ENCODE measurements around the gene CYBRD1. TPM values are rescaled to one million over a fixed set of nuclear protein-coding genes. Genes with fewer than 3 reads are reported as not detected.
A peak's percentile ranks its signal among the peaks of the same experiment; 100 is the strongest.

Gene CYBRD1
- total RNA-seq (100 to 1,000 TPM in 1 of 2 donors, 10 to 100 TPM in 1; 66.1 to 488 TPM), polyA plus RNA-seq (10 to 100 TPM; 25.2 to 76.7 TPM)
- long read RNA-seq, donor 1, full-length matches to known transcripts: 43 of 43 reads
- long read RNA-seq, donor 1, partial matches to known transcripts: 0 of 43 reads
- long read RNA-seq, donor 1, other reads (novel, unspliced or antisense): 0 of 43 reads
- long read RNA-seq, donor 2, full-length matches to known transcripts: 8 of 8 reads
- long read RNA-seq, donor 2, partial matches to known transcripts: 0 of 8 reads
- long read RNA-seq, donor 2, other reads (novel, unspliced or antisense): 0 of 8 reads
- long read RNA-seq, donor 3, full-length matches to known transcripts: 25 of 25 reads
- long read RNA-seq, donor 3, partial matches to known transcripts: 0 of 25 reads
- long read RNA-seq, donor 3, other reads (novel, unspliced or antisense): 0 of 25 reads
- long read RNA-seq, donor 4, full-length matches to known transcripts: 6 of 6 reads
- long read RNA-seq, donor 4, partial matches to known transcripts: 0 of 6 reads
- long read RNA-seq, donor 4, other reads (novel, unspliced or antisense): 0 of 6 reads
- long read RNA-seq, donor 5, full-length matches to known transcripts: 31 of 31 reads
- long read RNA-seq, donor 5, partial matches to known transcripts: 0 of 31 reads
- long read RNA-seq, donor 5, other reads (novel, unspliced or antisense): 0 of 31 reads

DNA sequence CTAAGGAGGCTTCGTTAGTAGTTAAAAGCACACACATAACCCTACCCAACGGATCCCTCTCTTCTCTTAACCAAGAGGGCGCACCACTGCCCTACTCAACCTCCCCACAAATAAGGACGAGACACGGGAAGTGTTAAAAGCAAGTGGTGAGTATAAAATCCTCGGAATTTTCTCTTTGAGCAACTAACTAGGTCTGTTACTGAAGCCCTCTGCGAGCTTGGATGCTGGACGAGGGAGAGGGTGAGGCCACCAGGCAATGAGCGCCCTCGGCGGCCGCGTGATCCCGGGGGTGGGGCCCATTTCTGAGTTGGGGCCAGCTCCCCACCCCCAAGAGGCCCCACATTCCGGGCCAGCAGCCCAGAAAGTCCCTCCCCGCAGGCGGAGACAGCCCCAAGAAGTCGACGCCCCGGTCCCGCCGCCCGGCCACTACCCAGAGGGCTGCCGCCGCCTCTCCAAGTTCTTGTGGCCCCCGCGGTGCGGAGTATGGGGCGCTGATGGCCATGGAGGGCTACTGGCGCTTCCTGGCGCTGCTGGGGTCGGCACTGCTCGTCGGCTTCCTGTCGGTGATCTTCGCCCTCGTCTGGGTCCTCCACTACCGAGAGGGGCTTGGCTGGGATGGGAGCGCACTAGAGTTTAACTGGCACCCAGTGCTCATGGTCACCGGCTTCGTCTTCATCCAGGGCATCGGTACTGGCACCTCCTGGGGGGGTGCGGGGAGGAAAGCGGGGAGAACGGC, at the start of gene CYBRD1:
CYBRD1 (plus strand) TSS at position 423 of the 736 bp plus-strand sequence; CDS start at position 495, 72 bp downstream.
- no peaks in the 10 kb centered on the region for H3K9me3 ChIP-seq (ENCODE audit: control insufficient read depth in 4 of 4, insufficient read depth in 3 of 4, low read length in 3 of 4)
- peak within 1 kb of the TSS; percentile 64 to 91 for H3K27ac ChIP-seq (ENCODE audit: low read depth in 1 of 2, low read length in 1 of 2)
- ATAC-seq (ENCODE audit: insufficient read depth, low FRiP score) (peak; percentile 74), DNase-seq (peak; percentile 92 to 95 (median 94))
- peak within 1 kb of the TSS; percentile 48 to 91 for H3K9ac ChIP-seq (ENCODE audit: insufficient read depth in 1 of 2, low read length in 2 of 2)
- H3K36me3 ChIP-seq (ENCODE audit: control insufficient read depth in 4 of 4, insufficient read depth in 4 of 4, low read length in 4 of 4): no peaks in the 10 kb centered on the region
- peak within 1 kb of the TSS; percentile 82 for H3K4me3 ChIP-seq
- H3K27me3 ChIP-seq (ENCODE audit: control insufficient read depth in 3 of 3, insufficient read depth in 3 of 3, low read length in 2 of 3): peaks cover 0 to 3% (median 0%) of the 10 kb centered on the region in 3 donors
- WGBS, 2 donors: 0 to 1% methylated on average over 40 to 45 of the region's 45 CpGs
- peaks cover 0 to 14% (median 5%) of the 10 kb centered on the region in 5 donors for H3K4me1 ChIP-seq (ENCODE audit: control insufficient read depth in 5 of 5, insufficient read depth in 5 of 5, low read length in 5 of 5)
- TF ChIP-seq, protein P1, sequence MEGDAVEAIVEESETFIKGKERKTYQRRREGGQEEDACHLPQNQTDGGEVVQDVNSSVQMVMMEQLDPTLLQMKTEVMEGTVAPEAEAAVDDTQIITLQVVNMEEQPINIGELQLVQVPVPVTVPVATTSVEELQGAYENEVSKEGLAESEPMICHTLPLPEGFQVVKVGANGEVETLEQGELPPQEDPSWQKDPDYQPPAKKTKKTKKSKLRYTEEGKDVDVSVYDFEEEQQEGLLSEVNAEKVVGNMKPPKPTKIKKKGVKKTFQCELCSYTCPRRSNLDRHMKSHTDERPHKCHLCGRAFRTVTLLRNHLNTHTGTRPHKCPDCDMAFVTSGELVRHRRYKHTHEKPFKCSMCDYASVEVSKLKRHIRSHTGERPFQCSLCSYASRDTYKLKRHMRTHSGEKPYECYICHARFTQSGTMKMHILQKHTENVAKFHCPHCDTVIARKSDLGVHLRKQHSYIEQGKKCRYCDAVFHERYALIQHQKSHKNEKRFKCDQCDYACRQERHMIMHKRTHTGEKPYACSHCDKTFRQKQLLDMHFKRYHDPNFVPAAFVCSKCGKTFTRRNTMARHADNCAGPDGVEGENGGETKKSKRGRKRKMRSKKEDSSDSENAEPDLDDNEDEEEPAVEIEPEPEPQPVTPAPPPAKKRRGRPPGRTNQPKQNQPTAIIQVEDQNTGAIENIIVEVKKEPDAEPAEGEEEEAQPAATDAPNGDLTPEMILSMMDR (IDR thresholded peaks at IDR 0.05; ENCODE audit: control extremely low read depth, extremely low read depth): no peak

- no peak overlapping the region for H3K9ac ChIP-seq (ENCODE audit: insufficient read depth in 1 of 2, low read length in 2 of 2)
- no peaks in the 10 kb centered on the region for H3K4me1 ChIP-seq (ENCODE audit: control insufficient read depth in 5 of 5, insufficient read depth in 5 of 5, low read length in 5 of 5)
- H3K4me3 ChIP-seq: no peak overlapping the region
- ATAC-seq (ENCODE audit: insufficient read depth, low FRiP score): no peak
- no peak for DNase-seq
- H3K27ac ChIP-seq (ENCODE audit: low read depth in 1 of 2, low read length in 1 of 2): no peak overlapping the region
- H3K36me3 ChIP-seq (ENCODE audit: control insufficient read depth in 4 of 4, insufficient read depth in 4 of 4, low read length in 4 of 4): peaks cover 3 to 18% (median 10%) of the 10 kb centered on the region in 4 donors
- H3K9me3 ChIP-seq (ENCODE audit: control insufficient read depth in 4 of 4, insufficient read depth in 3 of 4, low read length in 3 of 4): no peaks in the 10 kb centered on the region
- H3K27me3 ChIP-seq (ENCODE audit: control insufficient read depth in 3 of 3, insufficient read depth in 3 of 3, low read length in 2 of 3): no peaks in the 10 kb centered on the region
- WGBS, 2 donors: 75 to 81% methylated on average over 1 of the region's 1 CpG
- TF ChIP-seq, protein P1 (IDR thresholded peaks at IDR 0.05; ENCODE audit: control extremely low read depth, extremely low read depth): no peak
These were observed 46.3 kb upstream of the CYBRD1 start for GRCh38 chr2:171475979-171476378.

DNA sequence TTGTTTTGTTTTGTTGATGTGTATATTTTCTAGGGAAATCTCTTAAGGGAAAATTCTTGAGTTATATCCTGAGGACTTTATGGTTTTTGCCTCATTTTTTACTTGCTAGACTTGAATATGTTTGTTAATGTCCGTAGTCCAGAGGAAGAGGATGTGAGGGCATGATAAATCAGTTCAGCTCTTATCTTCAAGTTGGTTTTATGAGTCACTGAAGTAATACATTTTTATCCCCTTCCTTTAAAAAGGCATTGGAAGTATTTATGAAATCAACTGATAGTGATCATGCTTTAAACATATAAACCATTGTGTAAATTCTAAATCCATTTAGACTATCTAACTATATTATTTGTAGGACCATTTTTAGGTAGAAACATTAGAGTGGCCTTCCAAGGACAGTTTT, 43.9 kb upstream of the CYBRD1 start:
- DNase-seq (no peak), ATAC-seq (ENCODE audit: insufficient read depth, low FRiP score) (no peak)
- 75 to 77% methylated on average over 1 of the region's 1 CpG for WGBS, 2 donors
- no peaks in the 10 kb centered on the region for H3K4me1 ChIP-seq (ENCODE audit: control insufficient read depth in 5 of 5, insufficient read depth in 5 of 5, low read length in 5 of 5)
- no peak overlapping the region for H3K9ac ChIP-seq (ENCODE audit: insufficient read depth in 1 of 2, low read length in 2 of 2)
- no peak overlapping the region for H3K27ac ChIP-seq (ENCODE audit: low read depth in 1 of 2, low read length in 1 of 2)
- TF ChIP-seq, protein P1 (IDR thresholded peaks at IDR 0.05; ENCODE audit: control extremely low read depth, extremely low read depth): no peak
- peaks cover 3 to 24% (median 10%) of the 10 kb centered on the region in 4 donors for H3K36me3 ChIP-seq (ENCODE audit: control insufficient read depth in 4 of 4, insufficient read depth in 4 of 4, low read length in 4 of 4)
- no peaks in the 10 kb centered on the region for H3K9me3 ChIP-seq (ENCODE audit: control insufficient read depth in 4 of 4, insufficient read depth in 3 of 4, low read length in 3 of 4)
- H3K27me3 ChIP-seq (ENCODE audit: control insufficient read depth in 3 of 3, insufficient read depth in 3 of 3, low read length in 2 of 3): no peaks in the 10 kb centered on the region
- no peak overlapping the region for H3K4me3 ChIP-seq
